GM12878 (cell line): ENCODE data around the gene SKIL. TPM values are rescaled to one million over a fixed set of nuclear protein-coding genes. Genes with fewer than 3 reads are reported as not detected.

Experiments
- ATAC-seq: fragments of 200-7000 bp; cut with Tn5 transposase; 3 replicates; pipeline ENCODE4 v1.9.1; 2020; ENCODE audit warnings: mild to moderate bottlenecking, moderate library complexity
- BruUV-seq: library from RNA; stranded (reverse); fragments of 400-500 nt; replicated peaks from 2 replicates; lab custom pipeline; 2021; lab: Mats Ljungman, UMichigan
- CTCF ChIA-PET: fragments of 300-600 bp; sonication (Branson Sonifier 250); formaldehyde crosslinking; extraction: SDS; loops from one replicate; lab custom pipeline; 2021; ENCODE audit warnings: inconsistent platforms; lab: Yijun Ruan, JAX
- POLR2A ChIA-PET: fragments of 350-600 bp; formaldehyde crosslinking; extraction: SDS; loops from one replicate; lab custom pipeline; 2021; ENCODE audit warnings: inconsistent platforms; lab: Charles Lee
- RAD21 ChIA-PET: fragments of 300-600 bp; sonication (Branson Sonifier 250); formaldehyde crosslinking; loops from one replicate; lab custom pipeline; 2023; ENCODE audit warnings: antibody characterized with exemption; ENCODE audit not compliant: unreplicated experiment; lab: Charles Lee
- SMC1A ChIA-PET: fragments of 300-600 bp; sonication (Branson Sonifier 250); formaldehyde crosslinking; loops from one replicate; lab custom pipeline; 2023; ENCODE audit not compliant: unreplicated experiment, uncharacterized antibody; lab: Charles Lee
- DNase-seq: peaks from one replicate; pipeline ENCODE4 v3.0.0-alpha.2; 2011; ENCODE audit warnings: low read depth, low spot score
- FAIRE-seq: peaks from 3 replicates; lab custom pipeline; 2011; peaks lifted over from hg19 to GRCh38; lab: Jason Lieb, UNC
- H2AFZ ChIP-seq: 2 replicates; pipeline ENCODE4 v1.6.0; 2011; ENCODE audit warnings: low read depth, low read length, control low read depth; ENCODE audit not compliant: control insufficient read depth
- H3K27ac ChIP-seq: 2 replicates; pipeline ENCODE4 v1.5.1; 2011; ENCODE audit warnings: control low read depth; ENCODE audit not compliant: control insufficient read depth, insufficient read depth
- H3K27me3 ChIP-seq, 2 experiments: replicated peaks in 1 of 2; 2 replicates each; pipeline versions ENCODE4 v1.6.0 to v1.6.1; 2011; ENCODE audit warnings: low read length in 1 of 2; ENCODE audit not compliant: control insufficient read depth in 2 of 2, insufficient read depth in 2 of 2
- H3K36me3 ChIP-seq, 2 experiments: 2 replicates each; pipeline ENCODE4 v1.5.1; 2011; ENCODE audit warnings: low read length in 1 of 2; ENCODE audit not compliant: control insufficient read depth in 2 of 2, insufficient read depth in 2 of 2
- H3K4me1 ChIP-seq: 2 replicates; pipeline ENCODE4 v1.6.1; 2011; ENCODE audit warnings: mild to moderate bottlenecking, low read length, moderate library complexity, mixed read lengths; ENCODE audit not compliant: control insufficient read depth, insufficient read depth
- H3K4me2 ChIP-seq: 2 replicates; pipeline ENCODE4 v1.6.0; 2011; ENCODE audit warnings: control low read depth; ENCODE audit not compliant: control insufficient read depth, insufficient read depth
- H3K4me3 ChIP-seq: fragments of 200-600 bp; sonication (generic); 2 replicates; pipeline ENCODE4 v1.5.1; 2016
- H3K79me2 ChIP-seq: 2 replicates; pipeline ENCODE4 v1.6.0; 2011; ENCODE audit warnings: low read length; ENCODE audit not compliant: control insufficient read depth, insufficient read depth
- H3K9ac ChIP-seq: 2 replicates; pipeline ENCODE4 v1.8.0; 2011; ENCODE audit warnings: low read length, control low read depth, mixed read lengths; ENCODE audit not compliant: control insufficient read depth, insufficient read depth
- H3K9me3 ChIP-seq: replicated peaks from 3 replicates; pipeline ENCODE4 v1.5.1; 2011; ENCODE audit warnings: mild to moderate bottlenecking, low read length; ENCODE audit not compliant: control insufficient read depth, insufficient read depth
- H4K20me1 ChIP-seq: 2 replicates; pipeline ENCODE4 v1.6.0; 2011; ENCODE audit not compliant: control insufficient read depth, insufficient read depth
- CREM ChIP-seq: IDR thresholded peaks from 2 replicates; pipeline ENCODE4 v1.6.1; 2014; ENCODE audit warnings: antibody characterized with exemption, low read depth
- MYB ChIP-seq: fragments of 150-350 bp; IDR thresholded peaks from 2 replicates; pipeline ENCODE4 v1.6.1; 2014; ENCODE audit warnings: mild to moderate bottlenecking, low read depth, low read length, borderline replicate concordance
- NFYB ChIP-seq: IDR thresholded peaks from 2 replicates; pipeline ENCODE4 v1.6.1; 2011; ENCODE audit warnings: low read depth, mild to moderate bottlenecking, low read length, improper control_type of control experiment, moderate library complexity; ENCODE audit not compliant: insufficient read depth
- WGBS: methylation state at CpG from one replicate; pipeline ENCODE4 v1.1.6; 2016; ENCODE audit warnings: low lambda C conversion rate; ENCODE audit not compliant: insufficient replicate concordance, insufficient coverage; ENCODE audit errors: missing lambda C conversion rate; 5-methylcytosine and 5-hydroxymethylcytosine counted together
- in situ Hi-C: fragments of 300-500 bp; cut with MboI; formaldehyde crosslinking; loops from 9 replicates; pipeline ENCODE4 v1.14.3; 2018; ENCODE audit warnings: mixed read lengths
- intact Hi-C: fragments of 100-400 bp; cut with micrococcal nuclease; formaldehyde crosslinking; loops from one replicate; pipeline ENCODE4 v1.14.2; 2022; ENCODE audit not compliant: unreplicated experiment
- polyA plus RNA-seq, 11 experiments: library from polyadenylated mRNA; depleted of rRNA in 4 of 11; unstranded in 6 of 11; stranded (reverse) in 5 of 11; fragments of >200 nt; fragmentation: Nextera tagmentation in 4 of 11; fragmentation: Illumina TruSeq in 1 of 11; extraction: Ambion mirVana in 4 of 11; extraction: Trizol in 1 of 11; gene quantifications; 1 replicate in 1 of 11; 2 replicates in 10 of 11; pipeline versions ENCODE4 v1.2.1 to v1.2.3, GENCODE V29; 2011 to 2016; ENCODE audit warnings: inconsistent platforms in 2 of 11, missing spikeins in 2 of 11, low read depth in 1 of 11
- total RNA-seq, 4 experiments: library from RNA; depleted of rRNA in 3 of 4; stranded (reverse); fragments of >200 nt in 3 of 4; fragmentation: Illumina TruSeq in 1 of 4; extraction: Trizol in 1 of 4; gene quantifications; 2 replicates each; pipeline versions ENCODE4 v1.2.1 to v1.2.3, GENCODE V29; 2013 to 2021
- TF ChIP-seq, protein P1 (sequence below): fragments of 450-650 bp; IDR thresholded peaks from 2 replicates; pipeline ENCODE4 v1.6.1; 2017; ENCODE audit warnings: mild to moderate bottlenecking, moderate library complexity

The SKIL gene
- total and polyA plus RNA-seq, 10 of the 15 experiments (the other 5 are each of a cell fraction or from before 2014, with no cell fraction given) = 2.7 to 14.8 (median 6.7) TPM

DNA sequence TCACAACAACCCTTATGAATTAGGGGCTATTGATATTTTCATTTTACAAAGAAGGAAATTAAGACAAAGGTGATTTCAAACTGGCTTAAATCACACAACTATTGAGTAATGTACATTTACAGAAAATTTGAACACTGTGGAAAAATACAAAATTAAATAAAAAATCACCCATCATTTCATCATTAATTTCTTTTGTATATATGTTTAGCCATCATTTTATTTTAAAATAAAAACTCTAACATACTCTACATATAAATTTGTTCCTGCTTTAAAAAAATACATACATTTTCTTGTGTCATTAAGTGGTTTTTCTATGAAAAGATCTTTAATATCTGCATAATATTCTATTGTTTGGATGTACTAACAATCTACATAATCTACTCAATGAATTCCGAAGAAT lies 81.3 kb downstream of the SKIL start:
- in situ Hi-C loops (no loop called here), intact Hi-C loops (no loop called here)
- H3K4me3 ChIP-seq = no peak overlapping the region
- DNase-seq = no peak
- H3K4me2 ChIP-seq = no peak overlapping the region
- 0% methylated on average over 1 of the region's 1 CpG for WGBS
- no peak overlapping the region for H3K27ac ChIP-seq
- ChIA-PET POLR2A (no interaction called here), RAD21 (no interaction called here), SMC1A (no interaction called here), CTCF (interaction anchor here (1.3 to 1.6 kb wide), 2 partner anchors 9 to 373 kb away, joined by 3 to 6 read pairs; no protein-coding TSS in a partner anchor)
- H4K20me1 ChIP-seq = no peaks in the 10 kb centered on the region
- no peak for ATAC-seq
- no peak overlapping the region for H3K9ac ChIP-seq
- H3K9me3 ChIP-seq = no peaks in the 10 kb centered on the region
- no TSS peak for BruUV-seq
- H2AFZ ChIP-seq = no peak overlapping the region
- H3K79me2 ChIP-seq = no peaks in the 10 kb centered on the region
- TF ChIP-seq MYB = no peak
- TF ChIP-seq NFYB = no peak
- no peaks in the 10 kb centered on the region for H3K4me1 ChIP-seq
- peaks cover 2 to 3% of the 10 kb centered on the region in 2 experiments; a peak in 3 of 4 replicates for H3K27me3 ChIP-seq
- no peak for FAIRE-seq
- no peaks in the 10 kb centered on the region for H3K36me3 ChIP-seq

DNA sequence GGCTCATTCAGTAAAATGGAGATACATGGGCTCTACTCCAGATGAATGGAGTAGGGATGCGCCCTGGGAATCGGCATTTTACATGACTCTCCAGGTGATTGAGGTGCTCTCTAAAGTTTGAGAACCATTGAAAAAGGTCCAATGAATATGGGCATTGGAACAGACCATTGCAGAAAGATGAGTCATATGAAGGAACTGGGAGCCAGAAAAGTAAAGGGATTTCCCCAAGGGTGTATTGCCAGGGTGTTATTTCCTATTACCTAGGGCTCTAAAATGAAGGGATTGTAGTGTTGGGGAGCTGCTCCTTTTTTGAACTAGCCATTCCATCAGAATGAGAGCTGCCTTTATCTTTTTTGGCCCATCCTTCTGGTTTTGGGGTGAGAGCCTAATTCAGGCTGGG lies 82.8 kb downstream of the SKIL start:
- FAIRE-seq (no peak), ATAC-seq (no peak), DNase-seq (no peak)
- H3K36me3 ChIP-seq = no peaks in the 10 kb centered on the region
- WGBS = 41% methylated on average over 2 of the region's 2 CpGs
- H3K27ac ChIP-seq = no peak overlapping the region
- POLR2A ChIA-PET = no interaction called here
- no peak overlapping the region for H3K4me2 ChIP-seq
- no peaks in the 10 kb centered on the region for H4K20me1 ChIP-seq
- no peaks in the 10 kb centered on the region for H3K4me1 ChIP-seq
- TF ChIP-seq, protein P1, sequence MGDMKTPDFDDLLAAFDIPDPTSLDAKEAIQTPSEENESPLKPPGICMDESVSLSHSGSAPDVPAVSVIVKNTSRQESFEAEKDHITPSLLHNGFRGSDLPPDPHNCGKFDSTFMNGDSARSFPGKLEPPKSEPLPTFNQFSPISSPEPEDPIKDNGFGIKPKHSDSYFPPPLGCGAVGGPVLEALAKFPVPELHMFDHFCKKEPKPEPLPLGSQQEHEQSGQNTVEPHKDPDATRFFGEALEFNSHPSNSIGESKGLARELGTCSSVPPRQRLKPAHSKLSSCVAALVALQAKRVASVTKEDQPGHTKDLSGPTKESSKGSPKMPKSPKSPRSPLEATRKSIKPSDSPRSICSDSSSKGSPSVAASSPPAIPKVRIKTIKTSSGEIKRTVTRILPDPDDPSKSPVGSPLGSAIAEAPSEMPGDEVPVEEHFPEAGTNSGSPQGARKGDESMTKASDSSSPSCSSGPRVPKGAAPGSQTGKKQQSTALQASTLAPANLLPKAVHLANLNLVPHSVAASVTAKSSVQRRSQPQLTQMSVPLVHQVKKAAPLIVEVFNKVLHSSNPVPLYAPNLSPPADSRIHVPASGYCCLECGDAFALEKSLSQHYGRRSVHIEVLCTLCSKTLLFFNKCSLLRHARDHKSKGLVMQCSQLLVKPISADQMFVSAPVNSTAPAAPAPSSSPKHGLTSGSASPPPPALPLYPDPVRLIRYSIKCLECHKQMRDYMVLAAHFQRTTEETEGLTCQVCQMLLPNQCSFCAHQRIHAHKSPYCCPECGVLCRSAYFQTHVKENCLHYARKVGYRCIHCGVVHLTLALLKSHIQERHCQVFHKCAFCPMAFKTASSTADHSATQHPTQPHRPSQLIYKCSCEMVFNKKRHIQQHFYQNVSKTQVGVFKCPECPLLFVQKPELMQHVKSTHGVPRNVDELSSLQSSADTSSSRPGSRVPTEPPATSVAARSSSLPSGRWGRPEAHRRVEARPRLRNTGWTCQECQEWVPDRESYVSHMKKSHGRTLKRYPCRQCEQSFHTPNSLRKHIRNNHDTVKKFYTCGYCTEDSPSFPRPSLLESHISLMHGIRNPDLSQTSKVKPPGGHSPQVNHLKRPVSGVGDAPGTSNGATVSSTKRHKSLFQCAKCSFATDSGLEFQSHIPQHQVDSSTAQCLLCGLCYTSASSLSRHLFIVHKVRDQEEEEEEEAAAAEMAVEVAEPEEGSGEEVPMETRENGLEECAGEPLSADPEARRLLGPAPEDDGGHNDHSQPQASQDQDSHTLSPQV = no peak
- TF ChIP-seq CREM = no peak
- BruUV-seq = no TSS peak
- no peak overlapping the region for H3K4me3 ChIP-seq
- no peaks in the 10 kb centered on the region for H3K79me2 ChIP-seq
- H3K9me3 ChIP-seq = no peaks in the 10 kb centered on the region
- intact Hi-C loops (no loop called here), in situ Hi-C loops (no loop called here)
- SMC1A ChIA-PET = interaction anchor here (1.4 kb wide), 1 partner anchor 9 kb away, joined by 3 read pairs; no protein-coding TSS in a partner anchor
- CTCF ChIA-PET = interaction anchor here (1.1 kb wide), 2 partner anchors 51 to 372 kb away, joined by 3 to 4 read pairs; no protein-coding TSS in a partner anchor
- RAD21 ChIA-PET = no interaction called here
- no peak overlapping the region for H2AFZ ChIP-seq
- no peak overlapping the region for H3K9ac ChIP-seq
- H3K27me3 ChIP-seq = peaks cover 2 to 3% of the 10 kb centered on the region in 2 experiments; a peak in 3 of 4 replicates
